H54 (cell line): ENCODE measurements around the gene ABCA1.
A peak's percentile ranks its signal among the peaks of the same experiment; 100 is the strongest.

Source experiments
- DNase-seq: peaks from one replicate; pipeline ENCODE4 v3.0.0; 2011; ENCODE audit warnings: low spot score, mixed read lengths; ENCODE audit not compliant: insufficient read length
- FAIRE-seq: peaks from 3 replicates; lab custom pipeline; 2011; peaks lifted over from hg19 to GRCh38; lab: Jason Lieb, UNC
- POLR2A ChIP-seq: IDR thresholded peaks from 2 replicates; pipeline ENCODE4 v1.6.1; 2011; ENCODE audit warnings: low read depth, mild to moderate bottlenecking, low read length

ABCA1 gene

DNA sequence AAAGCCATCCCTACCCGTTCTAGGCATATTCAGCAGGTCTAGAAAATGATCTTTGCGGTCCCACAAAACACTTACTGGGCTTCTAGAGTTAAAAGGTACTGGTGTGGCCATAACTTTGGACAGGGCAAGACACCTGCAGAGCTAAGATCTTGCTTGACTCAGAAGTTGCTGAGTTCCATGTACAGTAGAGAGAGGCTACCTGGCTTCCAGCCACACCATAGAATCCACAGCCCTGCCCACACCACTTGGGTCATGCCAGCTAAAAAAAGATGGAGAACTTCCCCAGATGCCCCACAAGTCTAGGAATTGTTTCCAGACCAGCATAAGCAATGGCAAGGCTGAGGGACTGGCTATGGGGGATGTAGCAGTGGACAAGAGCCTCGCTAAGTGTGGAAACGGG is 52.1 kb downstream of the ABCA1 start:
- no peak for DNase-seq
- FAIRE-seq, result no peak
- no peak for TF ChIP-seq POLR2A

GRCh38 chr9:104875320-104875719 is 52.6 kb downstream of the ABCA1 start:
- DNase-seq (no peak), FAIRE-seq (no peak)
- TF ChIP-seq POLR2A, result no peak

DNA sequence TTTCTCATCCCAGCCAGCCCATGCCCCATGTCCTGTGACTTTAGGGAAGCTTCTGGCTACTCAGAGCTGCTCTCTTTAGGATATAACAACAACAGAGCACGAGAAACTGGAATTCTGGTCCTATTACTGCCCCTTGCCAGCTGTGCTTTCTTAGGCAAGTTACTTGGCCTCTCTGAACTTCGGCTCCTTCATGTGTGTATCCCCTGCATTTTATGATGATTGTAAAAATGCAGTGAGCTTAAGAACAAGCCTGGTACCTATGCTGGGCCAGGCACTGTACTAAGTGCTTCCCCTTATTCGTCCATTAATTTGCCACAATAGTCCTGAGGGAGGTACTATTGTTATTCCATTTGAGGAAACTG is 54.5 kb downstream of the ABCA1 start:
- DNase-seq (no peak), FAIRE-seq (no peak)
- no peak for TF ChIP-seq POLR2A

- no peak for TF ChIP-seq POLR2A
- FAIRE-seq (peak; percentile 94), DNase-seq (peak; percentile 95)
Measured at GRCh38 chr9:104872656-104873488, 55.1 kb downstream of the ABCA1 start.

DNA sequence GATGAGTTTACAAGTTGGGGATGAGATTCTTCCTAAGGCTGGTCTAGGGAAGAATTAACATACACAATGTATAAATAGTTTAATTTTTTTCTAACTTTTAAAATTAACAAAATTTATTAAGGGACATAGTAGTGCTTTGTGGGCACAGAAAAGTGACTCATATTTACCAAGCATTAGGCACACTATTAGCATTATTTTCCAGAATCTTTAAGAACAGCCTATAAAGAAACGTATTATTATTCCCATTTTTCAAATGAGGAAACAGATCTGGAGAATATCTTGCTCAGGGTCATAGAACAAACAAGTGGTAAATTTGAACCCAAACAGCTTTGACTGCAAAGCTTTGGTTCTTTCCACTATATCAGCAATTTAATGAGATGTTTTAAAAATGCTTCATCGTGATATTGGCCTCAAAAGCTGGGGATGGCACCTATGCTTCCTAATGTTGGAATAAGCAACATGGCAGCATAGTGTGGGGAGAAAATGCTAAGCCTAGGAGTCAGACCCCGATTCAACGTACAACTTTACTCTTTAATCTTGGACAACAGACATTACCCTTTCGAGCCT is 55.9 kb downstream of the ABCA1 start:
- no peak for DNase-seq
- FAIRE-seq, result no peak
- no peak for TF ChIP-seq POLR2A

- DNase-seq (no peak), FAIRE-seq (no peak)
- TF ChIP-seq POLR2A, result no peak
Measured at GRCh38 chr9:104869811-104870210, 58.1 kb downstream of the ABCA1 start.

GRCh38 chr9:104868687-104869404 is 59.1 kb downstream of the ABCA1 start:
- peak; percentile 89 for DNase-seq
- peak; percentile 62 for FAIRE-seq
- no peak for TF ChIP-seq POLR2A

GRCh38 chr9:104868303-104868686 is 59.7 kb downstream of the ABCA1 start:
- no peak for TF ChIP-seq POLR2A
- DNase-seq, result no peak
- FAIRE-seq, result no peak

- FAIRE-seq, result no peak
- DNase-seq, result peak; percentile 49
- TF ChIP-seq POLR2A, result no peak
Measured at GRCh38 chr9:104866191-104866590, 61.8 kb downstream of the ABCA1 start.

DNA sequence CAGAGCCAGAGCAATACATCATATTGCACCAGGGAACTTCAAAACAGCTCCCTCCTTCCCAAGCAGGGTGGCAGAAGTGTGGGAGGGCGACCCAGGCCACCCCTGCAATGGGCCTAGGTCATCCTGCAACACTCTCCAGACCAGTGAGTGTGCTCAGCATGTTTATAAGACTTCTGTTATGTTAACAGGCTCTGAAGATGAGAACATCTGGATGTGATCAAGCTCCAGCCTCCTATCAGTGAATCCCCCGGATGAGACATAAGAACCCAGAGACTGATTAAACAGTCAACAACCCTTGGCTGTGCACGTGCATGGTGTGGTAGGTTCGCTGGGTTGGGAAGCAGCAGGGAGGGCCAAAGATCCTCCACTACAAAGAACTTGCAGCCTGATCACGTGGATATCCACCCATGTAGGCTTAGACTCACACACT is 63.3 kb downstream of the ABCA1 start:
- DNase-seq, result no peak
- TF ChIP-seq POLR2A, result no peak
- FAIRE-seq, result no peak

- FAIRE-seq (peak; percentile 79), DNase-seq (peak; percentile 84)
- no peak for TF ChIP-seq POLR2A
Measured at GRCh38 chr9:104863180-104863883, 64.6 kb downstream of the ABCA1 start.

- FAIRE-seq (no peak), DNase-seq (no peak)
Measured at GRCh38 chr9:104861397-104861796, 66.6 kb downstream of the ABCA1 start.

GRCh38 chr9:104860263-104860662 is 67.7 kb downstream of the ABCA1 start:
- DNase-seq, result no peak
- FAIRE-seq, result no peak
- TF ChIP-seq POLR2A, result no peak

More at GRCh38 chr9:104861397-104861796, 66.6 kb downstream of the ABCA1 start:
- no peak for TF ChIP-seq POLR2A

GRCh38 chr9:104858846-104859245 is 69.1 kb downstream of the ABCA1 start:
- no peak for TF ChIP-seq POLR2A
- DNase-seq, result no peak
- no peak for FAIRE-seq
